Activated T-helper 1 cell treated with Interleukin-2 at 50 U/mL for 16 hours (primary cell): ENCODE results near the gene FBXW8.

ENCODE experiments used
- DNase-seq: peaks from one replicate; pipeline ENCODE4 v3.0.0-alpha.2; 2020; ENCODE audit warnings: low read depth

The FBXW8 gene

DNA sequence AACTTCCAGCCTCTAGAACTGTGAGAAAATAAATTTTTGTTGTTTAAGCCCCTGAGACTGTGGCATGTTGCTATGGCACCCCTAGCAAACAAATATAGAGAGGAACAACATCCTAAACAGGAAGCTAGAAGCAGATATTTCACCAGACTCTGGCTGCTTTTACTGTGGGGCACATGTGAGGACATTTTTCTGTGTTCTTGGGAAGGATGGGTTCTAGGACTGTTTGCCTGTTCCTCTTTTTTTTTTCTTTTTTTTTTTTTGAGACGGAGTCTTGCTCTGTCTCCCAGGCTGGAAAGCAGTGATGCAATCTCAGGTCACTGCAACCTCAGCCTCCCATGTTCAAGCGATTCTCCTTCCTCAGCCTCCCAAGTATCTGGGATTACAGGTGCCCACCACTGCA lies 25.3 kb upstream of the FBXW8 start:
- DNase-seq: no peak

DNA sequence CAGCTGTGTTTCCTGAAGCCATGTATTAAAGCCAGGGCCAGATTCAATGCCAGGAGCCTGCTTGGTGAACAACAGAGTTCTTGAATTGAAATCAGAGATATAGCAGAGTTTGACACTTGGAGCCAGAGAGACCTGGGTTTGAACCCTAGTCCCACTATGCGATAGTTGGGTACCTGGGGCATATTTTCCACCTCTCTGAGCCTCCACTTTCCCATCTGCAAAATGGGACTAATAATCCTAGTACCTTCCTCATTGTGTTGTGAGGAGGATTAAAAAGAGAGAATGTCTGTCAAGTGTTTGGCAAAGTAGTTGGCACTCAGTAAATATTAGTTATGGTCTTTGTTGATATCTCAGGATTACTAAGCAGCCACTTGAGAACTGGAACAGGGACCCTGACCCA lies 23.5 kb upstream of the FBXW8 start:
- DNase-seq: no peak

GRCh38 chr12:116887897-116888296 lies 22.9 kb upstream of the FBXW8 start:
- no peak for DNase-seq

DNA sequence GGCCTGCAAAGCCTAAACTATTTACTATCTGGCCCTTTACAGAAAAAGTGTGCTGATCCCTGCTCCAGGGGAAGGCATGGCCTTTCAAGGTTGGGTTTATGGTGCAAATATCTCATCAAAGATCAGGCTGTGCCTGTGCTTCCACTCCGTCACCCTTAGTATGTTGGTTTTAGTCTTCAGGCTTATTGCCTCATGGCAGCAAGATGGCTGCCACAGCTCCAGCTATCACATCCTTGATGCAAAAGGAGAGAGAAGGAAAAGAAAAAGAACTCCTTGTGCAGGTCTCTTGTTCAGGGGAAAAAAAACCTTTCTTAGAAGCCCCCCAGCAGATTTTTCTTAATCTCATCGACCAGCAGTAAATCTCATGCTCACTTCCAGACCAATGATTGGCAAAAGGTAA lies 20.4 kb upstream of the FBXW8 start:
- DNase-seq: no peak

DNA sequence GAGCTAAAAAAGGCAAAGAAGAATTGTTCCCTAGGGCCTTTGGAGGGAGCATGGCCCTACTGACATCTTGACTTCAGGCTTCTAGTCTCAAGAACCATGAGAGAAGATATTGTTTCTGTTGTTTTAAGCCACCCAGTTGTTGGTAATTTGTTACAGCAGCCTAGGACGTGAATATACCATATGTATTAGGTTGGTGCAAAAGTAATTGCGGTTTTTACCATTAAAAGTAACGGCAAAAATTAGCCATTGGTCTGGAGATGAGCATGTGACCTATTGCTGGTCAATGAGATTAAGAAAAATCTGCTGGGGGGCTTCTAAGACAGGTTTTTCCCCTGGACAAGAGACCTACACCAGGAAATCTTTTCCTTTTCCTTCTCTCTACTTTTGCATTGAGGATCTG lies 19.7 kb upstream of the FBXW8 start:
- DNase-seq: no peak

- no peak for DNase-seq
Observed at GRCh38 chr12:116892349-116893140, 18.2 kb upstream of the FBXW8 start.

GRCh38 chr12:116894913-116895312 lies 15.8 kb upstream of the FBXW8 start:
- no peak for DNase-seq

- DNase-seq: no peak
Observed at GRCh38 chr12:116896411-116896924, 14.3 kb upstream of the FBXW8 start.

DNA sequence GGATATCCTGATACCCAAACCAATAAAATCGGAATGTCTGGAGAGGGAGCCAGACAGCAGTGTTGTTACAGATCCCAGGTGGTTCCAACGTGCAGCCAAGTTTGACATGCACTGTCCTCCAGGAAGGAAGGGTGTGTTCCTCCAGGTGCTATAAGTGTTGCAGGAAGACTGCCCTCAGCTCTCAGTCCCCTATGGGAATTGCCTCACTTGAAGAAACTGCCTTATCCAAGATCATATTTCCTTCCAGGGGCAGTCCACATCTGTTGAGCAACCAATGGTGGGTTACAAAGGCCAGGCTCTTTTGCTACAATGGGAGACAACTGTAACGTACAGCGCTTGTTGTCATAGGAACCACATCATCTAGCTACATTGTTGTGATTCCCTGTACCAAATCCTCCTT lies 13.3 kb upstream of the FBXW8 start:
- DNase-seq: no peak

DNA sequence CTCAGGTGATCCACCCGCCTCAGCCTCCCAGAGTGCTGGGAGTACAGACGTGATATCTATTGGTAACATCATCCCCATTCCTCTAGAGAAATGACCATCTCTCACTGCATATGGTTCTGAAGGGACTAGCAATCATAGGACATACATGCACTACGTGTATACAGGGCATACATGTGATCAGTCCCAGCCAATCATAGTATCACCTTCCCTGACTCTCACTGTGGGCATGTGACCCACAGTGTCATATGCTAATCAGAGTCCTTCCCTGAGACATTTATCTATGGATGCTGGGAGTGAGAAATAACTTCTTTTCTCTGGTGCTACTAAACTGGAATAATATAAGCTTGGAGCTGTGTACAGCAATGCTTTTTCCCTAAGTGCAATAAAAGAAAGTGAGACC lies 12.1 kb upstream of the FBXW8 start:
- DNase-seq: no peak

GRCh38 chr12:116901612-116902011 lies 9.1 kb upstream of the FBXW8 start:
- DNase-seq: no peak

- DNase-seq: no peak
Observed at GRCh38 chr12:116903818-116904217, 6.9 kb upstream of the FBXW8 start.

- no peak for DNase-seq
Observed at GRCh38 chr12:116906285-116906684, 4.5 kb upstream of the FBXW8 start.

DNA sequence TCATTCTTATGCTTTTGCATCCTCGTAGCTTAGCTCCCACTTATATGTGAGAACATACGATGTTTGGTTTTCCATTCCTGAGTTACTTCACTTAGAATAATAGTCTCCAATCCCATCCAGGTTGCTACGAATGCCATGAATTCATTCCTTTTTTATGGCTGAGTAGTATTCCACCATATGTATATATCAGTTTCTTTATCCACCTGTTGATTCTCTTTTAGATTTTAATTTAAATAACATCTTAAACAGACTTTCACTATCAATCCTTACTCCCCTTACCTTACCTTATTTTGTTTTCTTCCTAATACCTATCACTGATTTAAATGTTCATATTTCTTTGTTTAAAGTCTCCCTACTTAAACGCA lies 488 bp upstream of the FBXW8 start:
- no peak for DNase-seq

- no peak for DNase-seq
Observed at GRCh38 chr12:116915326-116915725, 4.6 kb downstream of the FBXW8 start.

DNA sequence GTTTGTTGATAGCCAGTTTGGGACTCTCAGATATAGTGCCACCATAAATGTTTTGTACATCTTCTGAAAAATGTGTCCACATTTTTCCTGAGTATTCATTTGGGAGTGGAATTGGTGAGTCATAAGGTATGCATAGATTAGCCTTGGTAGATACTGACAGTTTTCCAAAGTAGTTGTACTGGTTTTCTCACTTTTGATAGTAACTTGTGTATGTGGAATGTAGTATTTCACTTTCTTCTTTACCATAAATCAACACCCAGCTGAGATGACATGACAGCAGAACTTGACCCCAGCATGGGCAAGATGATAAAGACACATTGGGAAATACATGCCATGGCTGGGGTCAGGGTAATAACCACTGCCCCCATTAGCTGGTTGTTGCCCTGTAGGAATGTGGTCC lies 5.4 kb downstream of the FBXW8 start:
- DNase-seq: no peak

- peak; percentile 29 for DNase-seq
Observed at GRCh38 chr12:116916714-116917114, 6.0 kb downstream of the FBXW8 start.

DNA sequence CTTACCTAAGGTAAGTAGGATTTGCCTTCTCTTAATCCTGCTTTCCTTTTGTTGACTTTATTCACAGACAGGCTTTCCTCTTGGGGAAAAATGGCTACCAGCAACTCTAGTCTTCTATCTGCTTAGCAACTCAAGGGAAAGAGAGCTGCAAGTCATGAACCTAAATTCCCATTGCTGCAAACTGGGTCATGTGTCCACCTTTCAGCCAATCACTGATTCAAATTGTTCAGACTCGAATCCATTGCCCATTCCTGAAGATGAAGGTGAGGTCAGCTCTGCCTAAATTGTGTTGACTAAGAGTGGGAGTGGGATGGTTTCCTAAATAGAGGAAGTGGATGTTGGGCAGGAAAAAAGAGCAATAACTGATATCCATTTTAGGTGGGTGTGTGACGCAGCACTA lies 7.7 kb downstream of the FBXW8 start:
- DNase-seq: no peak

GRCh38 chr12:116919247-116919661 lies 8.5 kb downstream of the FBXW8 start:
- no peak for DNase-seq

DNA sequence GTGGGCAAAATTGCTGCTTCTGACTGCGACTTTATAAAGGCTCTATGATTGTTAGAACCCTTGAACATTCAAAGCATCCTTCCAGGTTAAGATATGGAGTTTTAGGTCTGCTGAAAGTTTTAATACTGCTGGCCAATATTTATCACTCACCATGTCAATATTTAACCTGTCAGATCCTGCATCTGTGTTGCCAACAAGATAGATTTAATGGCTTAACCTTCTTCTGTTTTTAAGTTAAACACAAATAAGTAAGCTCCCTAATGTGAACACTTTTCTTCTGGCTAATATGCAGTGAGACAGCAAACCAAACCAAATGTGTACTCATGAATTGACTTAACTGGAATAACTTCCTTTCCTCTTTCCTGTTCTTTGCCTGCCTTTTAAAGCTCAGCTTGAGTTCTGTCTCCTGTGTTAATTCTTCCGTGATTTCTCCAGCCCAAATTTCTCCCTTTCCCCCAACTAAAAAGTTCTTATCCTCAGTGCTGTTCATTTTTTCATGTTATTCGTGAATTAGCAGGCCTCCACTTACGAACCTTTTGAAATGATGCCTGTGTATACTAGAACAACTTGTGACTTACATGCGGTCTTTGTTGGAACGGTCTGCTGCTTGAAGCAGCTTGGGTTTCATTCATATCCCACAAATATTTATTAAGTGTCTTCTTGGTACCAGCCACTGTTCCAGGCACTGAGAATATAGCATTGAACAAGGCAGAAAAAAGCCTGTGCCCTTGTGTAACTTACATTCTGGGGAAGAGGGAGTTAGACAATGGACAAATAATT lies 9.1 kb downstream of the FBXW8 start:
- DNase-seq: no peak

DNA sequence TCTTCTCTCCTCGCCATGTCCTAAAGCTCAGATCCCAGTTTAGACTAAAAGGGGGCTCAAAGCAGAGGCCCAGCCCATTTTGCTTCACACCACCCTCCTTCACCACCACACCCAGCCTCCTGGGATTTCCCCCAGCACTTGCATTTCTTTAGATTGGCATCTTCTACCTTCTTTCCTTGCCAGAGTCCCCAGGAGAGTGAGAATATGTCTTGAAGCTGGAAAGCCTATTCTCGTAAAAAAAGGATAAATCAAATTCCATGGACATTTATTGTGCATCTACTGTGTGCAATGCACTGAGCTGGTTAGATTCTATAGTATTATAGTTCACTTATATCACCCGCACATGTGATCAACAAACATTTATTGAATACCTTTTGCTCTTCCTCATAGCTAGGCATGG lies 10.2 kb downstream of the FBXW8 start:
- no peak for DNase-seq

DNA sequence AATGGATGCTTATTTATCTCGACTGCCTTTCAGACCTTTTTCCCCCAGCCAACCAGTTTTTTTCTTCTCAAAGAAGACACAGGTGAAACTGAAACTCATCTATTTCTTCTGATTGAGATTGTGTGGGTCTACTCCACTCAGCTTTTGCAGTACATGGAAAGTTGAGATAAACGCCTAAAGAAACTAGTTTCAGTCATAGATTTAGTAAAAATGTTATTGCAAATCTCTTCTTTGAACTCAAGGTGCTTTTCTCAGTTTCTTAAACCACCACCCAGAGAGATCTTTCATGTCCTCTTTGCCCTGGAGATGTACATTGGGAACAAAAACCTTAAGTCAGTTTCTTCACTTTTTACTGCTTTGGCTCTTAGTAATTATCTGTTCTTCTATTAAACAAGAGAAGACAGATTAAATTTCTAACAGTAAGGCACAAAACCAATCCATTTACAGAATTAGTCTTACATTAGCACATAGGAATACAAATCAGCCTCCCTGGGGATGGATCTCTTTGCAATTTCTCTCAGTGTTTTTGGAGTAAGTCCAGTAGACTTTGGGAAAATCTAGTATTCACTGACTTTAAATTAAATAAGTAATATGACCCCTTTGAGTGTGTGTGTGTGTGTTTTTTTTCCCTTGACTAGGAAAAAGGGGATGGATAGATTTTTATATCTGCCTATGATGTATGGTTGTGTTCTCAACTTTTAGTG lies 11.6 kb downstream of the FBXW8 start:
- no peak for DNase-seq
